BJ (cell line): ENCODE data around the gene MYOM1. TPM values are rescaled to one million over a fixed set of nuclear protein-coding genes. Genes with fewer than 3 reads are reported as not detected.

Experiments used
- CTCF ChIA-PET: fragments of 350-600 bp; formaldehyde crosslinking; extraction: SDS; loops from one replicate; lab custom pipeline; 2021; ENCODE audit warnings: antibody characterized with exemption, inconsistent platforms; lab: Yijun Ruan, JAX
- POLR2A ChIA-PET: fragments of 300-600 bp; sonication (Branson Sonifier 250); formaldehyde crosslinking; extraction: SDS; loops from one replicate; lab custom pipeline; 2021; ENCODE audit warnings: antibody characterized with exemption; lab: Charles Lee
- DNase-seq: peaks from one replicate; pipeline ENCODE4 v3.0.0-alpha.2; 2011; ENCODE audit warnings: low read depth
- H3K27me3 ChIP-seq: 2 replicates; pipeline ENCODE4 v1.6.0; 2011; ENCODE audit warnings: low read length; ENCODE audit not compliant: control insufficient read depth, insufficient read depth
- H3K36me3 ChIP-seq: 2 replicates; pipeline ENCODE4 v1.5.1; 2011; ENCODE audit warnings: low read length; ENCODE audit not compliant: control insufficient read depth, insufficient read depth
- H3K4me3 ChIP-seq: 2 replicates; pipeline ENCODE4 v1.5.1; 2011; ENCODE audit warnings: low read depth, mild to moderate bottlenecking, control low read depth, low read length
- polyA plus RNA-seq: library from polyadenylated mRNA; depleted of rRNA; stranded (reverse); fragments of >200 nt; gene quantifications from 2 replicates; pipeline ENCODE4 v1.2.3, GENCODE V29; 2011
- TF ChIP-seq, protein P1 (sequence below): IDR thresholded peaks from 2 replicates; pipeline ENCODE4 v1.5.1; 2011; ENCODE audit warnings: low read depth, mild to moderate bottlenecking, control low read depth, inconsistent platforms, low read length, moderate library complexity; ENCODE audit not compliant: insufficient read depth

The MYOM1 gene
- polyA plus RNA-seq, 1 experiment = 0.48 TPM

DNA sequence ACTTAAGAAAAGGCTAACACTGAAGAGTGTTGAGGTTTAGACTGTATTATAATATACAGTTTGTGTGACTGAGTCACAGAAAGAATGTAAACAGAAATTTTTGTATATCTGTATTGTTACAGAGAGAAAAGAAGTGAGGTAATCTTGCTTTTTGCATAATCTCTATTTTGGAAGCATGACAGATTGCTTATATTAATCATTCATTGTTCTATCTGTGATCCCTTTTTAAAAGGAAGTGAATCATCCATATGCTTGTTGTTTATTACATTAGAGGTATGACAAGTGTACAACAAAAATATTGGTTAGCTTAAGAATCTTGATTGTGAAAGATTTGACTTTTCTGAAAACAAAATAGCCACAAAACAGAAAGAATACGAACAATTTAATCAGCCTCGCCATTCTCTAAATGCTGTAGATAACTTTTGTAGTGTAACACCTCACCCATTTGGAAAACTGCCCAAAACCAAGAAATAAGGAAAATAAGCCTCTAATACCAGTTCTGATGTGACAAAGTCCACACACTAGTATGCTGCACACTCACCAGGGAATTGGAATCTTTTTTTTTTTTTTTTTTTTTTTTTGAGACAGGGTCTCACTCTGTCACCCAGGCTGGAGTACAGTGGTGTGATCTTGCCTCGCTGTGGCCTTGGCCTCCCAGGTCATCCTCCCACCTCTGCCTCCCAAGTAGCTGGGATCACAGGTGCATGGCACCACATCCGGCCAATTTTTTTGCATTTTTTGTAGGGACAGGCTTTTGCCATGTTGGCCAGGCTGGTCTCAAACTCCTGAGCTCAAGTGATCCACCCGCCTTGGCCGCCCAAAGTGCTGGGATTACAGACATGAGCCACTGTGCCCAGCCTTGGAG is 115.3 kb downstream of the MYOM1 start:
- ChIA-PET CTCF (interaction anchor here (1.2 to 2.0 kb wide), 2 partner anchors 17 to 24 kb away, joined by 3 to 5 read pairs; no protein-coding TSS in a partner anchor), POLR2A (interaction anchor here (0.6 kb wide), 1 partner anchor 40 kb away, joined by 4 read pairs; no protein-coding TSS in a partner anchor)
- Histone ChIP-seq H3K27me3 (peaks cover 2% of the 10 kb centered on the region; the same call in 1 of the 2 replicates), H3K36me3 (no peaks in the 10 kb centered on the region), H3K4me3 (no peak overlapping the region)
- TF ChIP-seq, protein P1, sequence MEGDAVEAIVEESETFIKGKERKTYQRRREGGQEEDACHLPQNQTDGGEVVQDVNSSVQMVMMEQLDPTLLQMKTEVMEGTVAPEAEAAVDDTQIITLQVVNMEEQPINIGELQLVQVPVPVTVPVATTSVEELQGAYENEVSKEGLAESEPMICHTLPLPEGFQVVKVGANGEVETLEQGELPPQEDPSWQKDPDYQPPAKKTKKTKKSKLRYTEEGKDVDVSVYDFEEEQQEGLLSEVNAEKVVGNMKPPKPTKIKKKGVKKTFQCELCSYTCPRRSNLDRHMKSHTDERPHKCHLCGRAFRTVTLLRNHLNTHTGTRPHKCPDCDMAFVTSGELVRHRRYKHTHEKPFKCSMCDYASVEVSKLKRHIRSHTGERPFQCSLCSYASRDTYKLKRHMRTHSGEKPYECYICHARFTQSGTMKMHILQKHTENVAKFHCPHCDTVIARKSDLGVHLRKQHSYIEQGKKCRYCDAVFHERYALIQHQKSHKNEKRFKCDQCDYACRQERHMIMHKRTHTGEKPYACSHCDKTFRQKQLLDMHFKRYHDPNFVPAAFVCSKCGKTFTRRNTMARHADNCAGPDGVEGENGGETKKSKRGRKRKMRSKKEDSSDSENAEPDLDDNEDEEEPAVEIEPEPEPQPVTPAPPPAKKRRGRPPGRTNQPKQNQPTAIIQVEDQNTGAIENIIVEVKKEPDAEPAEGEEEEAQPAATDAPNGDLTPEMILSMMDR = no peak
- DNase-seq = no peak

DNA sequence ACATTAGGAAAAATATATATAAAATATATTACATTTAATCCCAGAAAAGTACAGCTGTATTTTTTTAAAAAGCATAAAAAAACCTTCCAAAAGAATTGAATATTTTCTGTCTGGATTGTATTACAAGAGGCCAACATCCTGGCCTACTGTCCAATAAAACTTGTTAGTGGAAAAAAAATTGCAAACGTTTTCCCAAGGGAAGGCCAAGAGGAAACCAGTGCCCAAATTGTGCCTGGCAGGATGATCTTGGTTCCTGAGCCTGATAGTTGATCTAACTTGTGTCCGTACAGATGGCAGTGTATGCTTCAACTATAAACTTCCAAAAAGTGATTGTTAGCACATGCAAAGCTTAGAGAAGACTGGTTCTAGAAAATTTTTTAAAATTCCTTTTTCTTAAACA is 116.2 kb downstream of the MYOM1 start:
- POLR2A ChIA-PET = no interaction called here
- no peaks in the 10 kb centered on the region for H3K36me3 ChIP-seq
- DNase-seq = no peak
- H3K27me3 ChIP-seq = peaks cover 2% of the 10 kb centered on the region; the same call in 1 of the 2 replicates
- CTCF ChIA-PET = no interaction called here
- TF ChIP-seq, protein P1 = no peak
- H3K4me3 ChIP-seq = no peak overlapping the region

DNA sequence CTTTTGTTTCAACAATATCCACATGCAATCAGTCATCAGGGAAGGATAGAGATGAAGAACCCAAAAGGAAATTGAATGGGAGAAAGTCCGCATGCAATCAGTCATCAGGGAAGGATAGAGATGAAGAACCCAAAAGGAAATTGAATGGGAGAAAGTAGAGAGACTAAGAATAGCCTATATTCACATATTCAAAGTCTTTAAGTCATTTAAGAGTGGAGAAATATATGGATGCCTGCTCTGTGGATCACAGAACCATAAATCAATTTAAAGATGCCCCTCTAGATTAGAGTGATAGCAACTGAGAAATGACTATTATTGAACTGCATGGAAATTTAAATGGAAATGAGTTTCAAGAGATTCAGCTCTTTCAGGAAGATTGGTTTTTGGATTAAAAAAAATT is 116.8 kb downstream of the MYOM1 start:
- Histone ChIP-seq H3K36me3 (no peaks in the 10 kb centered on the region), H3K4me3 (no peak overlapping the region), H3K27me3 (peaks cover 2% of the 10 kb centered on the region; the same call in 1 of the 2 replicates)
- POLR2A ChIA-PET = no interaction called here
- TF ChIP-seq, protein P1 = no peak
- no peak for DNase-seq
- CTCF ChIA-PET = interaction anchor here (1.4 kb wide), 1 partner anchor 41 kb away, joined by 3 read pairs; no protein-coding TSS in a partner anchor

DNA sequence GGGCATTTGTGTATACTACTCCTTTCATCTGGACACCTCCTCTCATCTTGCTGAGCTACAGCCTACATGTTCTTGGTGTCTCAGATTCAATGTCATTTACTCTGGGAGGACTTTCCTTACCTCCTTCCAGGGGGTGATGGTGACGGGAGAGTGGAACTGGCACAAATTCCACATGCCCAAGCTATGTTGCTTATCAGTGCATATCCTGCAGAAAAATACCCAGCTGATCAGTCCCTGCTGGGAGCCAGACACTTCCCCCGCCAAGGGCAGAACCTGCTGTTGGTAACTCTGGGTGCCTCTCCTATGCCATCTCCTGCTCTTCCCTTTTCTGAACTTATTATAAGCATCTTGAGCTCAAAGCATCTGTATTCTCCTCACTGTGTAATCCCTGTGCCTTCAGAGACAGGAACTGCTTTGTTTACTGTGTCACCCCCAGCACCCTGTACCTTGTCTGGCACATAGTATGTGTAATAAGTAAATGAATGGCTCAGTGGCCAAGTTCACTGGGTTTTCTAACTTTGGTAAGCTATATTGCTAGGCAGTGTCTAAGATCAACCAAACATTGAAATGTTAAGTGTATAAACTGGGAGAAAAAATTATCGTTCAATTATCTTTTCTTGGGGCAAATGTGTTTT is 119.2 kb downstream of the MYOM1 start:
- TF ChIP-seq, protein P1 = no peak
- DNase-seq = no peak
- H3K36me3 ChIP-seq = no peaks in the 10 kb centered on the region
- CTCF ChIA-PET = interaction anchor here (1.1 to 1.2 kb wide), 3 partner anchors 11 to 30 kb away, joined by 3 to 4 read pairs (median 3); no protein-coding TSS in a partner anchor
- peaks cover 2% of the 10 kb centered on the region; the same call in 1 of the 2 replicates for H3K27me3 ChIP-seq
- H3K4me3 ChIP-seq = no peak overlapping the region
- POLR2A ChIA-PET = interaction anchor here (0.6 kb wide), 1 partner anchor 254 kb away, joined by 17 read pairs; no protein-coding TSS in a partner anchor

DNA sequence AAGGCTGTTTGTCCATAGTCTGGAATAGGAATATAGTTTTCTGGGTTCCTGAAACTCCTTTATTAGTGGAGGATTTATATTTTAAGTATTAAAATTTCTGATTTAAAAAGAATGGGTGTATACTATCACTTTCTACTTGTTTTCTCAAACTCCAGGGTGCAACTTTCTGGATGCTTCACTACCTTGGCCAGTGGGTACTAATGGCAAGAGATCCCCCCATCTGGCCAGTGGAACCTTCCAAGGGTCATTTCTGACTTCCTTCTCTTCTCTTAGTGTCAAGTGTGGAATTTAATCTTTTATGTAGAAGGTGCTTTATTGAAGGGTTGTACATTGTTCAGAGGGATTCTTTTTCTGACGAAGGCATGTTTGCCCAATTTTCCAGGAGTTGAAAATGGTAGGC is 120.4 kb downstream of the MYOM1 start:
- CTCF ChIA-PET = interaction anchor here (1.1 kb wide), 1 partner anchor 30 kb away, joined by 4 read pairs; no protein-coding TSS in a partner anchor
- POLR2A ChIA-PET = no interaction called here
- no peak for DNase-seq
- Histone ChIP-seq H3K4me3 (no peak overlapping the region), H3K27me3 (peaks cover 2% of the 10 kb centered on the region; the same call in 1 of the 2 replicates), H3K36me3 (no peaks in the 10 kb centered on the region)
- TF ChIP-seq, protein P1 = no peak
